MCF 10A (cell line): ENCODE results near the gene RPN1. TPM values are rescaled to one million over a fixed set of nuclear protein-coding genes. Genes with fewer than 3 reads are reported as not detected.

Source experiments
- BruUV-seq: library from RNA; stranded (reverse); fragments of 400-500 nt; replicated peaks from 2 replicates; lab custom pipeline; 2021; lab: Mats Ljungman, UMichigan
- CTCF ChIA-PET: fragments of 300-600 bp; sonication (Branson Sonifier 250); formaldehyde crosslinking; extraction: SDS; loops from one replicate; lab custom pipeline; 2021; ENCODE audit warnings: antibody characterized with exemption, inconsistent platforms; lab: Yijun Ruan, JAX
- POLR2A ChIA-PET: fragments of 300-600, 350-650 bp; sonication (Branson Sonifier 250); formaldehyde crosslinking; extraction: SDS; loops from one replicate; lab custom pipeline; 2020; ENCODE audit warnings: antibody characterized with exemption, inconsistent platforms; lab: Yijun Ruan, JAX
- DNase-seq: peaks from one replicate; pipeline ENCODE4 v3.0.0-alpha.2; 2018; ENCODE audit not compliant: unreplicated experiment
- H3K27ac Mint-ChIP-seq: one replicate; pipeline ENCODE4 v1.8.0; 2022; ENCODE audit warnings: mild to moderate bottlenecking, low read depth, mixed read lengths; ENCODE audit not compliant: unreplicated experiment
- H3K27me3 Mint-ChIP-seq: one replicate; pipeline ENCODE4 v1.8.0; 2022; ENCODE audit warnings: mixed read lengths; ENCODE audit not compliant: insufficient read depth, unreplicated experiment
- H3K36me3 Mint-ChIP-seq: one replicate; pipeline ENCODE4 v1.8.0; 2022; ENCODE audit warnings: mild to moderate bottlenecking, moderate library complexity, mixed read lengths; ENCODE audit not compliant: insufficient read depth, unreplicated experiment
- H3K4me1 Mint-ChIP-seq: one replicate; pipeline ENCODE4 v1.8.0; 2022; ENCODE audit warnings: mixed read lengths; ENCODE audit not compliant: insufficient read depth, unreplicated experiment
- H3K4me3 Mint-ChIP-seq: one replicate; pipeline ENCODE4 v1.8.0; 2022; ENCODE audit warnings: mild to moderate bottlenecking, moderate library complexity, mixed read lengths; ENCODE audit not compliant: unreplicated experiment
- H3K9me3 Mint-ChIP-seq: one replicate; pipeline ENCODE4 v1.8.0; 2022; ENCODE audit warnings: mixed read lengths; ENCODE audit not compliant: unreplicated experiment
- intact Hi-C: fragments of 100-400 bp; cut with micrococcal nuclease; formaldehyde crosslinking; loops from 2 replicates; pipeline ENCODE4 v1.14.1; 2022
- total RNA-seq: library from RNA; stranded (reverse); gene quantifications from 2 replicates; pipeline ENCODE4 v1.2.3, GENCODE V29; 2022
- TF ChIP-seq, protein P1 (sequence below): fragments of 200-600 bp; IDR thresholded peaks from one replicate; pipeline ENCODE4 v1.8.0; 2022; ENCODE audit warnings: antibody characterized with exemption, mild to moderate bottlenecking; ENCODE audit not compliant: unreplicated experiment

RPN1 gene
- total RNA-seq, 1 experiment from 2014 or later, result 240 TPM

DNA sequence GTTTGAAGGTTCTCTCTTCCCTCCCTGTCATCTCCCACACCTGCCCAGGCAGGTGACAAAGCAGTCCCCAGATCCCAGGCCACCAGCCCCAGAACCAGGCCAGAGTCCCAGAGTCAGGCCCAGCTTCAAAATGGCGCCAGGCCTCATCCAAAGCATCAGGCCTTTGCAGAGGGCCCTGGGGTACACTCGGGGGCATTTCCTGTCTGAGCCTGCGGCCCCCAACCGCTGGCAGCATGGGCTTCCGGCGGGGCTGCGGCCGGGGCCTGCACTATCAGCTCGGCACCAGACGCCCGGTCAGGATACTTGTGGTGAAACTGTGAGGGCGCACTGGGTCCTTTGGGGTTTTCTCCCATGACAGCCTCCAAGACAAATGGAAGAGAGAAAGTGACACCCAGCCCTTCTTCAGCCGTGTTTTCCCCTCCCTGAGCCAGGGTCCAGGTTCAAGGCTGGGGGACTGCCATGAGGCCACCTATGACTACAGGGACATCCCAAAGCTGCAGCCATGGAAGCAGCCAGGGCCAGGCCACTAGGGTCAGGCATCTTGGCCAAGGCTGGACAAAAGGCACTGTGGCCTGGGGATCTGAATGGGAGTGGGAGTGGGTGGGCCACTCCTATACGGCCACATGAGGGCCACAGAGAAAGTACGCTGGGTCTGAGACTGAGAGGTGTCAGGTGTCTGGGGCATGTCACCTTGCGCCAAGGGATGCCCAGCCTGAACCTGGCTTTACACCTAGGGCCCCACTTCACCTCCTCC is 33.9 kb downstream of the RPN1 start:
- TF ChIP-seq, protein P1, sequence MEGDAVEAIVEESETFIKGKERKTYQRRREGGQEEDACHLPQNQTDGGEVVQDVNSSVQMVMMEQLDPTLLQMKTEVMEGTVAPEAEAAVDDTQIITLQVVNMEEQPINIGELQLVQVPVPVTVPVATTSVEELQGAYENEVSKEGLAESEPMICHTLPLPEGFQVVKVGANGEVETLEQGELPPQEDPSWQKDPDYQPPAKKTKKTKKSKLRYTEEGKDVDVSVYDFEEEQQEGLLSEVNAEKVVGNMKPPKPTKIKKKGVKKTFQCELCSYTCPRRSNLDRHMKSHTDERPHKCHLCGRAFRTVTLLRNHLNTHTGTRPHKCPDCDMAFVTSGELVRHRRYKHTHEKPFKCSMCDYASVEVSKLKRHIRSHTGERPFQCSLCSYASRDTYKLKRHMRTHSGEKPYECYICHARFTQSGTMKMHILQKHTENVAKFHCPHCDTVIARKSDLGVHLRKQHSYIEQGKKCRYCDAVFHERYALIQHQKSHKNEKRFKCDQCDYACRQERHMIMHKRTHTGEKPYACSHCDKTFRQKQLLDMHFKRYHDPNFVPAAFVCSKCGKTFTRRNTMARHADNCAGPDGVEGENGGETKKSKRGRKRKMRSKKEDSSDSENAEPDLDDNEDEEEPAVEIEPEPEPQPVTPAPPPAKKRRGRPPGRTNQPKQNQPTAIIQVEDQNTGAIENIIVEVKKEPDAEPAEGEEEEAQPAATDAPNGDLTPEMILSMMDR, result no peak
- POLR2A ChIA-PET, result interaction anchor here (1.0 to 1.3 kb wide), 2 partner anchors 19 to 64 kb away, joined by 3 to 14 read pairs; no protein-coding TSS in a partner anchor
- no peak overlapping the region for H3K27ac Mint-ChIP-seq
- peaks cover 46% of the 10 kb centered on the region for H3K36me3 Mint-ChIP-seq
- BruUV-seq, result no TSS peak
- H3K9me3 Mint-ChIP-seq, result no peaks in the 10 kb centered on the region
- H3K4me1 Mint-ChIP-seq, result peaks cover 18% of the 10 kb centered on the region
- CTCF ChIA-PET, result interaction anchor here (0.5 to 3.2 kb wide), 19 partner anchors 9 to 543 kb away, joined by 3 to 34 read pairs (median 5); no protein-coding TSS in a partner anchor
- H3K4me3 Mint-ChIP-seq, result peak overlapping the region; percentile 90
- no peaks in the 10 kb centered on the region for H3K27me3 Mint-ChIP-seq
- no peak for DNase-seq
- intact Hi-C loops, result loop anchor here (2.0 to 10.0 kb wide), 2 partner anchors 64 to 258 kb away; partner anchors contain the start of gene ACAD9

DNA sequence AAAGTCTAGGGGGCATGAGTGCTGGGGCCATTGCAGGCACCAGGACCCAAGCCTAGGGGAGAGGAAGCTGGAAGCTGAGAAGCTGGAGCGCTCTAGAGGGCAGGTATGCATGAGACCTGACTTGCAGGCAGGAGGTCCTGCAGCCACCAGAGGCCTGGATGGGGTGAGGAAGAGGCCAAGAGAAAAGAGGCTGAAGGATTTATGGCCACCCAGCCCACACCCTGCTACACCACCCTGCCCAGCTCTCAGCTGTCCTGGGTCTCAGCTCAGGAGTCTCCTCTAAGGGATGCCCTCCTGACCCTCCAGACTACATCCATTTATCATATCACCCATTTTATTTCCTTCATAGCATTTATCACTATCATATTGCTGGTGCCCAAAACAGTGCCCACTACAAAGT is 36.5 kb downstream of the RPN1 start:
- Mint-ChIP-seq H3K9me3 (no peaks in the 10 kb centered on the region), H3K36me3 (peaks cover 22% of the 10 kb centered on the region), H3K27me3 (no peaks in the 10 kb centered on the region), H3K27ac (no peak overlapping the region), H3K4me3 (no peak overlapping the region), H3K4me1 (peaks cover 10% of the 10 kb centered on the region)
- DNase-seq, result no peak
- intact Hi-C loops, result loop anchor here (10.0 kb wide), 1 partner anchor 261 kb away; the partner anchor contains the start of gene ACAD9
- TF ChIP-seq, protein P1, result no peak
- no TSS peak for BruUV-seq
- ChIA-PET POLR2A (interaction anchor here (0.5 kb wide), 1 partner anchor 443 kb away, joined by 3 read pairs; no protein-coding TSS in a partner anchor), CTCF (interaction anchor here (0.9 to 2.0 kb wide), 2 partner anchors 9 to 13 kb away, joined by 3 to 5 read pairs; no protein-coding TSS in a partner anchor)

DNA sequence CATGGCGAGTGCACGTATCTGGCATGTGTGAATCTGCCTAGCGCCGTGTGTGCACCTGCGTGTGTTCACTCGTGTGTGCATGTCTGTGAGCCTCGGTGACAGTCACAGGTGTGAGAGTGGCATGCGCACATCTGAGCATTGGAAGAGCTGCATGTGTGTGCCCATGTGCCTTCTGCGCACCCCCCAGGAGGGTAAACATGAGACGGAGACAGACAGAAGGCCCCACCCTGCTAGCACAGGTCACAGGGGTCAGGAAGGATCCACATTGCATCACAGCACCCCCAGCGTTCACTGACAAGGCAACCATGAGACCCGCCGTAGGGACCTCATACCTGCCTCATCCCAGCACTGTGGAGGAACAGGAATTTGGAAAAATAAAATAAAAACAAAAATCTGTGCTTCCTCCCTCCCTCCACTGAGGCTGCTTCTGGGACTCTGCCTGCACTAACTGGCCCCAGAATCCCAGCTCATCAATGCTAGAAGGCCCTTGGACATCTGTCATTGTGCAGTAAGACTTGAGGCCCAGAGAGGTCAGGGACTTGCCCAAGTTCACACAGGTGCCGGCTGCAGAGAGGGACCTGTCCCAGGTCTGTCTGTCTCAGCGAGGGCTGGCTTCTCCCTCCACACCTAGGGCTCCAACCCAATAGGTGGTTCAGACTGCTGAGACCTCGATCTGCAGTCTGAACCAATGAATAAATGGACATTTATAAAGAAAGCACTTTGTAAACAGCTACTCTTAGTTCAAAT is 37.4 kb downstream of the RPN1 start:
- Mint-ChIP-seq H3K4me1 (peaks cover 2% of the 10 kb centered on the region), H3K4me3 (no peak overlapping the region), H3K27me3 (no peaks in the 10 kb centered on the region), H3K9me3 (no peaks in the 10 kb centered on the region), H3K27ac (no peak overlapping the region), H3K36me3 (peaks cover 14% of the 10 kb centered on the region)
- BruUV-seq, result no TSS peak
- ChIA-PET CTCF (interaction anchor here (0.9 to 2.0 kb wide), 3 partner anchors 8 to 182 kb away, joined by 3 to 5 read pairs (median 3); no protein-coding TSS in a partner anchor), POLR2A (no interaction called here)
- intact Hi-C loops, result loop anchor here (10.0 kb wide), 1 partner anchor 262 kb away; the partner anchor contains the start of gene ACAD9
- no peak for DNase-seq
- TF ChIP-seq, protein P1, result no peak
